Measurements from ENCODE around the gene FANCI.

GRCh38 chr15:89342840-89343239 lies 99.1 kb downstream of the FANCI start:
- TF ChIP-seq, protein P1, sequence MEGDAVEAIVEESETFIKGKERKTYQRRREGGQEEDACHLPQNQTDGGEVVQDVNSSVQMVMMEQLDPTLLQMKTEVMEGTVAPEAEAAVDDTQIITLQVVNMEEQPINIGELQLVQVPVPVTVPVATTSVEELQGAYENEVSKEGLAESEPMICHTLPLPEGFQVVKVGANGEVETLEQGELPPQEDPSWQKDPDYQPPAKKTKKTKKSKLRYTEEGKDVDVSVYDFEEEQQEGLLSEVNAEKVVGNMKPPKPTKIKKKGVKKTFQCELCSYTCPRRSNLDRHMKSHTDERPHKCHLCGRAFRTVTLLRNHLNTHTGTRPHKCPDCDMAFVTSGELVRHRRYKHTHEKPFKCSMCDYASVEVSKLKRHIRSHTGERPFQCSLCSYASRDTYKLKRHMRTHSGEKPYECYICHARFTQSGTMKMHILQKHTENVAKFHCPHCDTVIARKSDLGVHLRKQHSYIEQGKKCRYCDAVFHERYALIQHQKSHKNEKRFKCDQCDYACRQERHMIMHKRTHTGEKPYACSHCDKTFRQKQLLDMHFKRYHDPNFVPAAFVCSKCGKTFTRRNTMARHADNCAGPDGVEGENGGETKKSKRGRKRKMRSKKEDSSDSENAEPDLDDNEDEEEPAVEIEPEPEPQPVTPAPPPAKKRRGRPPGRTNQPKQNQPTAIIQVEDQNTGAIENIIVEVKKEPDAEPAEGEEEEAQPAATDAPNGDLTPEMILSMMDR (IDR thresholded peaks at IDR 0.05 in 4 of 5, conservative IDR thresholded peaks at IDR 0.05 in 1 of 5), result no peak
- no peak for TF ChIP-seq POLR2A (IDR thresholded peaks at IDR 0.05)

Measured in gastrocnemius medialis (tissue), 4 donors.